Dermis microvascular lymphatic vessel endothelial cell (primary cell): ENCODE results near the gene MSRB3. TPM values are rescaled to one million over a fixed set of nuclear protein-coding genes. Genes with fewer than 3 reads are reported as not detected.
"Not testable (repeated sequence)": the region's sequence is repeated elsewhere in the genome, so short reads cannot be mapped to it uniquely, and the experiment has no call there.

Source experiments
- DNase-seq, 2 donors: peaks; one replicate each; pipeline versions ENCODE4 v3.0.0 to v3.0.0-alpha.2; 2010; ENCODE audit warnings: low read depth in 2 of 2
- total RNA-seq: library from RNA; depleted of rRNA; stranded (reverse); fragments of >200 nt; gene quantifications from 2 replicates; pipeline ENCODE4 v1.2.1, GENCODE V29; 2014

The MSRB3 gene
- total RNA-seq, 1 donor from 2014 or later: 44.7 TPM

DNA sequence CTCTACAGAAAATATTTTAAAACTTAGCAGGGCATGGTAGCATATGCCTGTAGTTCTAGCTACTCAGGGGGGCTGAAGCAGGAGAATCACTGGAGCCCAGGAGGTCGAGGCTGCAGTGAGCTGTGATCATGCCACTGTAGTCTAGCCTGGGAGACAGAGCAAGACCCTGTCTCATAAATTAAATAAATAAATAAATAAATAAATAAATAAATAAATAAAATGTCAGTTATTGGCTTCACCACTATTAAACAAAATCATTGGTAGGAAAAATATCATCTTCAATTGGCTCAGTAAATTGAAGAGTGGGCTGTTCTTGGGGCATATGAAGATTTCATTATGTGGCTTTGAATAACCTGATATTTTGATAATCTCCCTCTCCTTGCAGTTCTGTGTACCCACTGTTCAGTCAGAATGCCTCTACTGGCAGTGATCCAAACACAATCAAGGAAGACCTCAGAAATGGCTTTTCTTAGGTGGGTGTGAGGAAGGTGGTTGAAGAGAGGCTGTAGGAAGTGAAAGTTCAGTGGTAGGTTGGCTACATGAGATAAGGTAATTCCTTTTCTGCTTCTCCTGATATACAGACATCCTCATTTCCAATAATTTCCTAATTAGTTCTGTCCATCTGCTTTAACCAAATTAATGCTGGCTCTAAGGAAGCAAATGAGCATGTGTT is 175.8 kb downstream of the MSRB3 start:
- DNase-seq: no peak

DNA sequence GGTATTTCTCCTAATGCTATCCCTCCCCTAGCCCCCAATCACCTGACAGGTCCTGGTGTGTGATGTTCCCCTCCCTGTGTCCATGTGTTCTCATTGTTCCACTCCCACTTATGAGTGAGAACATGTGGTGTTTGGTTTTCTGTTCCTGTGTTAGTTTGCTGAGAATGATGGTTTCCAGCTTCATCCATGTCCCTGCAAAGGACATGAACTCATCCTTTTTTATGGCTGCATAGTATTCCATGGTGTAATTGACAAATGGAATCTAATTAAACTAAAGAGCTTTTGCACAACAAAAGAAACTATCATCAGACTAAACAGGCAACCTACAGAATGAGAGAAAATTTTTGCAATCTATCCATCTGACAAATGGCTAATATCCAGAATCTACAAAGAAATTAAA is 178.9 kb downstream of the MSRB3 start:
- DNase-seq: not testable (repeated sequence)

DNA sequence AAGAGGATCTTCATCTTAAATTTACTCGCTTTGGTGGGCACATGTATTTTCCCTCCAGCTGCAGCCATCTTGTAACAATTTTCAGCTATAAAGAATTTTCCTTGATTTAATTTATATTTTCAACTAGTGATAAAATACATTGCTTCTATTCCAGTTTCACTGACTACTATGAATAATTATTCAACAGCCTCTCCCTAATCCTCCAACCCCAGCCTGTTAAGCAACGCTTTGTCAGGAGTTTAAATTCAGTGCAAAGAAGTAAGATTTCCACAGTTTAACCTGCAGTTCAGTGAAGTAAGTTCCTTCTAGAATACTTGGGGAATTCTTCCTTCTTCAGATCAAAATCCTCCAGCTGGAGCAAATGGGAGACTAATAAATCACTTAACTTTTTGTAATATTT is 180.2 kb downstream of the MSRB3 start:
- no peak for DNase-seq

DNA sequence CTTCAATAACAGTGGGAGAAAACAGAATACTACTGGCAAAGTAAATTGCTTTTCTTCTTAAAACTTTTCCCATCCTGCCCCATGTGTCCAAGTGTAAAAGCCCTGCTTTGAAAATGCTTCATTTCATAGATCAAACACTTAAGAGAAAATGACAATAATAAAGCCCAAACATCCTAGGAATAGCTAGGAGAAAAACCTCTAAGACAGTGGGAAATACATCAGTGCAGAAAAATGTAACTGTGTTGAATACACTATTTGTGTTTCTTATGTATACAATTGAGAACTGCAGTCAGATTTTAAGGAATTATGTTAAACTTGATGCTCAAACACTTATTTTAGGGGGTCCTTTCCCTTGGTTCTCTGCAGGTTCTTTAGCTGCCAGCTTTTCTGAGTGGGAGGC is 181.1 kb downstream of the MSRB3 start:
- no peak for DNase-seq

DNA sequence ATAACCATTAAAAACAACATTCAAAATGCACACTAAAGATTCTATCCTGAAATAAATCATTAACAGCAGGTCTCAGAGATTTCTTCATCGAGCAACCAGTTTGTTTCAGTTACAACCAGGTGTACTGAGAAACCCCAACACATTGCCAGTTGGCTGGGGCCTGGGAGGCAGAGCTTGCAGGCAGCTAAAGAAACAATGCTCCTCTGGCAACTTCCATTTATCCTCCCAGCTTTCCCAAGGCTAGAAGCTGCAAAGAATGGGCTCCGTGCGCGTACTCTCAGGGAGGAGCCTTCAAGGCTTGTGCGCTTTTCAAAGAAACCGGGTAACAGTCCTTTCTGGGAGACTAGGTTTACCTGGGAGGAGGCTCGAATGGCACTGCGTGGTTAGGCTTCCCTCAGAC is 181.6 kb downstream of the MSRB3 start:
- no peak for DNase-seq

DNA sequence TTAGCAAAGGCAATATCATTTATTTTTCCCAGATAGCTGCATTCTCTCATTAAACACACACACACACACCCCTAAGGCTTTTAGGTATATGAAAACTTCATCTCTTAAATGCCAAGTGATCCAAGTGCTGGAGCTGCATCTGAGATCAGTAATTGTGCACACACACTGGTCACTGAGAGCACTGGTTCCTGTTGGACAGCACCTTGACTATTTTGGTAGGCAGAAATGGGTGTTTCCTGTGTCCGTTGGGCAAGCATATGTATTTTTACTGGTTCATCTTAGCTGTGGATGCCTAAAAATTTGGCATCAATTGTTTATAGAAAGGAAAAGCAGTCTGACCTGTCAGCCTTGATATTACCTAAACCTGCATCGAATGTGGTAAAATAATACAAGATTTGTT is 182.5 kb downstream of the MSRB3 start:
- no peak for DNase-seq

DNA sequence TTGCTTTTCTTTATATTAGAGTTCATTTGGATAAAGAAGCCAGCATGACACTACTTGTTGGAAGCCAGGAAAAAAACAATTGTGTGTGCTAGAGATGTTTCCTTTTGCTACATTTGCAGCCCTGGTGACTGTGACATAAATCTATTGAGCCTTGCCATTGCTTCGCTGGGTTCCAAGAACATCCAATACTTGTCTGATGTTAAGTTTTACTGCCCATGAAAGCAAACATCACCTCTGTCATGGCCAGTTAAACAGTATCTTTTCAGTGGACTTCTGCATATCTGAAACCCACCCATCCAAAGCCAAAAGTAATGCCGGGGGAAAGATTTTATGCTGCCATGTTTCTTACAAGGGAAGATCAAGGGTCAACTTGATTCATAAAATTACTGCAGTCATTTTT is 184.0 kb downstream of the MSRB3 start:
- no peak for DNase-seq

DNA sequence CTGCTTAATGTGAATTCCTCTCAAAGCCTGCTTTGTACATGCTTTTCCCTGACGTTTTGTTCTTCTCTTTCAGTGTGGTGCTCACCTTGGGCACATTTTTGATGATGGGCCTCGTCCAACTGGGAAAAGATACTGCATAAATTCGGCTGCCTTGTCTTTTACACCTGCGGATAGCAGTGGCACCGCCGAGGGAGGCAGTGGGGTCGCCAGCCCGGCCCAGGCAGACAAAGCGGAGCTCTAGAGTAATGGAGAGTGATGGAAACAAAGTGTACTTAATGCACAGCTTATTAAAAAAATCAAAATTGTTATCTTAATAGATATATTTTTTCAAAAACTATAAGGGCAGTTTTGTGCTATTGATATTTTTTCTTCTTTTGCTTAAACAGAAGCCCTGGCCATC is 184.6 kb downstream of the MSRB3 start:
- DNase-seq: no peak

DNA sequence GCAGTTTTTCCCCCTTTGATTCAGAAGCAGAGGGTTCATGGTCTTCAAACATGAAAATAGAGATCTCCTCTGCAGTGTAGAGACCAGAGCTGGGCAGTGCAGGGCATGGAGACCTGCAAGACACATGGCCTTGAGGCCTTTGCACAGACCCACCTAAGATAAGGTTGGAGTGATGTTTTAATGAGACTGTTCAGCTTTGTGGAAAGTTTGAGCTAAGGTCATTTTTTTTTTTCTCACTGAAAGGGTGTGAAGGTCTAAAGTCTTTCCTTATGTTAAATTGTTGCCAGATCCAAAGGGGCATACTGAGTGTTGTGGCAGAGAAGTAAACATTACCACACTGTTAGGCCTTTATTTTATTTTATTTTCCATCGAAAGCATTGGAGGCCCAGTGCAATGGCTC is 185.1 kb downstream of the MSRB3 start:
- DNase-seq: no peak

DNA sequence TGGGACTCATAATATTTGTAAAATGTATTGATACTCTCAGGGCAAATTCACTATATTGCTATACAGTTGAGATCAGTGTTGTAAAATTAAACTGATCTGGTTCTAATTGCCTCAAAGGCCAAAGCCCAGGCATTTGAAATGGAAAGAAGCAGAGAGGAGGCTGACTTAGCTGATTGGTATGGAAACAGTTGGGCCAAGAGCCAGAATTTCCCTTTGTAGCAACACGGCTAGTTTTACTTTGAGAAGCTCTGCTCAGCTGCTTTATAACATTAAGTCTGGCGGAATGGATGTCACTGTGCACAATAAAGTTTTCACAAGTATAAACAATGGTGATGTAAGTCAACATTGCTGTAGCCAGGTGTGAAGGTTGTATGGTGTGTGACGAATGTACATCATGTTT is 186.4 kb downstream of the MSRB3 start:
- DNase-seq: peak; percentile 14 to 15

DNA sequence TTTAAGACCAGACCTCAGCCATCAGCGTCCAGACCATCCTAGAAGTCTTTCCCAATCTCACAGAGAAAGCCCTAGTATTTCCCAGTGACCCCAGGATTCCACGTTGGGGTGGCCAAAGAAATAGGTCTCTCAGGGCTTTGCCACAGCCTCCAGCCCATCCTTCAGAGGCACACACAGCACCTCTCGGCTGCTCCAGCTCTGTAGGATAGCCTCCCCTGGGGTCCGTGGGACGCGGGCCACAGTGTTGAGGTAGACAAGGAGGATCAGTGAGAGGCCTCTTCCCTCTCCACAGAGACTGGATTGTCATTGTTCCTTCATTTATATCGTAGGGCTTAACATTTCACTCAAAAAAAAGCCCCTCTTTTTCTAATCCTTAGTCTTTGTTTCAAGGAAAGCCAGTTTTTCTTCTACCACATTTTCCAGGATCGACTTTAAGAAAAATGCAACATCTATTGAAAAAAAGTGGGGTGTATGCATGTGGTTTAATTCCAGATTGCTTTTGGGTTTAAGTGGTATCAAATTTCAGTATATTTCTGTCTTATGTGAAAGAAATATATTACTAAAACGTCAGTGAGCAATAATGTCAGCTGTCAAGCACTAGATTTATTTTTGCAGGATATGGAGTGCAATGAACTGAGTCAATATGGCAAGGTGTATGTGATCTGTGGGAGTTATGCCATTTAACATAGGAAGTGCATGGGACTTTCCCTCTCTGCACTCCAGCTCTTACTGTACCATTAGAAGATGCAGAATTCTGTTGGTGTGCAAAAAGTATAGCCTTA is 187.5 kb downstream of the MSRB3 start:
- DNase-seq: no peak

DNA sequence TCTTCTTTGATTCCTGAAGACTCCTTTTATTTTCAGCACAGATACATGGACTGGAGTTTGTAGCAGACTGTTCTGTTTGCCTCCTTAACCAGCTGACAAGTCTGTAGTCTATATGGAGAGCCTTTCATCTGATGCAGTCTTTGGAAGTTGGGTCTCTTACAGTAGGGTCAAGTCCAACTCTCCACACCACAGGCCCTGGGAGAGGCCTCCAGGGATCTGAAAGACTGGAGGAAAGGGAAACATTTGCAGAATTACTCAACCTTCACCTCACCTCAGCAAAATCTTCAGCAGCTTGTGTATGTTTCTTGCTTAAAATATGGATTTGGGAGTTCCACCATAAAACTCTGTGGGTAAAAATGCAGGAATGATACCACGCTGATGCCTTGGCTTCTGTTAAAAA is 188.4 kb downstream of the MSRB3 start:
- no peak for DNase-seq

DNA sequence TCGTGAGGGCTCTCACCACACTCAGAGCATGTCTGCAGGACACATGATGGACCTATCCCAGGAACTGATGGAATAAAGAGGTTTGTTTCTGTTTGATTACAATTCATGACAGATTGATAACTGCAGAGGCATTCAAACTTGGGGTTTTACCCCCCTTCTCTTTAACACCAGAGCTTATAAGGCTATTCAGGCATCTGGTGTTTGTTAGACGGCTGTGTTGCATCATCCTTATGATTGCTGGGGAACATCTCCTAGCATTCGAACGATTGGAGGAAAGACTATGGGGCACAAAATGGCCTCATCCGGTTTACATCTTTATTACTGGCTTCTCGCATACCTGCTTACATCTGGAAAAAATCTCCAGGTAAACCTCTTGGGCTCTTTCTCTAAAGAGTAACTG is 191.8 kb downstream of the MSRB3 start:
- DNase-seq: no peak

DNA sequence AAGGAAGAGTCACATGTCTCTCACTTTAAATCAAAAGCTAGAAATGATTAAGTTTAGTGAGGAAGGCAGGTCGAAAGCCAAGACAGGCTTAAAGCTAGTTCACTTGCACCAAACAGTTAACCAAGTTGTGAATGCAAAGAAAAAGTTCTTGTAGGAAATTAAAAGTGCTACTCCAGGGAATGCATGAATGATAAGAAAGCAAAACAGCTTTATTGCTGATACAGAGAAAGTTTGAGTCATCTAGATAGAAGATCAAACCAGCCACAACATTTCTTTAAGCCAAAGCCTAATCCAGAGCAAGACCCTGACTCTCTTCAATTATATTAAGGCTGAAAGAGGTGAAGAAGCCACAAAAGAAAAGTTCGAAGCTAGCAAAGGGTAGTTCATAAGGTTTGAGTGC is 193.6 kb downstream of the MSRB3 start:
- DNase-seq: no peak

DNA sequence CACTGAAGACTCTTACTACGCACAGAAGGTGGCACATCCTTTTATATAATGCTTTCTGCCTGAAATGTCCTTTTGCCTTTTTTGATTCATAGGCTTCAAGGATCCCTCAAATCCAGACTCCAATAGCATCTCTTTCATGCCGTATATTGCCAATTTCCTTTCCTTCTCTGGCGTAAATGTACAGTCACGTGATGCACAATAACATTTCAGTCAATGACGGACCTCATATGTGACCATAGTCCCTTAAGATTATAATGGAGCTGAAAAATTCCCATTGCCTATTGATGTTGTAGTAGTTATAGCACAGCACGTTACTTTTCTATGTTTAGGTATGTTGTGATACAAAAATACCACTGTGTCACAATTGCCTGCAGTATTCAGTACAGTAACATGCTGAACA is 196.3 kb downstream of the MSRB3 start:
- DNase-seq: no peak

DNA sequence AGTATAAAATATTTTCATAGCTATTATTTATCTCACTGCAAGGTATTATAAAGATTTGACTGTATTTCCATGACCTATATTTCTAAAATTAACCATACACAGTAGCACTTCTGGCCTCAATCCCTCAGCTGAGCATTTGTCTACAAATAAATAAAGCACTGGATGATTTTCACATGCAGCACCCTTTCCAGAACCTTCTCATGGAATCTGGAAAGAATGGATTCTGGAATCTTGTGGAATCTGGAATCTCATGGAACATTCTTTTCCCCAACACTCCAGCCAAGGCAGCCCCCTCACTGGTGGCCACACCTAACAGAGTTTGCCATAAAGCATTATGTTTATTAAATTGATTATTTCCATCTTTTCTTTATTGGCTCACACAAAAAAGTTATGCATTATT is 199.2 kb downstream of the MSRB3 start:
- no peak for DNase-seq

DNA sequence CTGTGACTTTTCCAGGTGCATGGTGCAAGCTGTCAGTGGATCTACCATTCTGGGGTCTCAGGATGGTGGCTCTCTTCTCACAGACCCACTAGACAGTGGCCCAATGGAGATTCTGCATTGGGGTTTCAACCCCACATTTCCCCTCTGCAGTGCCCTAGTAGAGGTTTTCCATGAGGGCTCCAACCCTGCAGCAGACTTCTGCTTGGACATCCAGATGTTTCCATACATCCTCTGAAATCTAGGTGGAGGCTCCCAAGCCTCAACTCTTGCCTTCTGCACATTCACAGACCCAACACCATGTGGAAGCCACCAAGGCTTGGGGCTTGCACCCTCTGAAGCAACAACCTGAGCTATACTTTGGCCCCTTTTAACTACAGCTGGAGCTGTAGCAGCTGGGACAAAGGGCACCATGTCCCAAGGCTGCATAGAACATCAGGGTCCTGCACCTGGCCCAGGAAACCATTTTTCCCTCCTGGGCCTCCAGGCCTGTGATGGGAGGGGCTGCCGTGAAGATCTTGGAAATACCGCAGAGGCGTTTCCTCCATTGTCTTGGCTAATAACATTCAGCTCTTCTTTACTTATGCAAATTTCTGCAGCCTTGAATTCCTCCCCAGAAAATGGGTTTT is 205.5 kb downstream of the MSRB3 start:
- not testable (repeated sequence) for DNase-seq

DNA sequence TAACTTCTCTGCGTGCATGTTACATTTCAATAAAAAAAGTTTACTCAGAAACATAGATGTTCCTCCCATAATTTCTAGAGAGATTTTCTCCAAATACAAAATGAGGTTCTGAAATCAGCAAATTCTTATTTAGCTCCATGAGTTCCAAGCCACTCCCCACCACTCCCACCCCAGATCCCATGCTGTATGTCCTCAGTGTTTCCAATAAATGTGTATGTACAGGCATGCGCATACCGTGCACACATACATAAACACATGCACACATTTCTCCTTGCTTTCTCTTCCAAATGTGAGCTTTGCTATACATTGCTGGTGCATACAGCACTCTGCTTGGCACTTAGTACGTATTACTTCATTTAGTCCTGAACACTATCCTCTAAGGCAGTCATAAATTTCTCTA is 209.7 kb downstream of the MSRB3 start:
- no peak for DNase-seq

DNA sequence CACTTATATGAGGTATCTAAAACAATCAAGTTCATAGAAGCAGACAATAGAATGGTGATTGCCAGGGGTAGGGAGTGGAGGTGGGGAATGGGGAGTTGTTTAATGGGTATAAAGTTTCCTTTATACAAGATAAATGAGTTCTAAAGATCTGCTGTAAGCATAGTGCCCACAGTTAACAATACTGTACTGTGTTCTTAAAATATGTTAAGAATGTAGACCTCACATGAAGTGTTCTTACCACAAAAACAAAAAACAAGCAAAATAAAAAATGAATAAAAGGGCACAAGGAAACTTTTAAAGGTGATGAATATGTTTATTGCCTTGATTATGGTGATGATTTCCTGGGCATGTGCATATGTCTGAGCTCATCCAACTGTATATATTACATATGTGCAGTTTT is 211.8 kb downstream of the MSRB3 start:
- DNase-seq: no peak

DNA sequence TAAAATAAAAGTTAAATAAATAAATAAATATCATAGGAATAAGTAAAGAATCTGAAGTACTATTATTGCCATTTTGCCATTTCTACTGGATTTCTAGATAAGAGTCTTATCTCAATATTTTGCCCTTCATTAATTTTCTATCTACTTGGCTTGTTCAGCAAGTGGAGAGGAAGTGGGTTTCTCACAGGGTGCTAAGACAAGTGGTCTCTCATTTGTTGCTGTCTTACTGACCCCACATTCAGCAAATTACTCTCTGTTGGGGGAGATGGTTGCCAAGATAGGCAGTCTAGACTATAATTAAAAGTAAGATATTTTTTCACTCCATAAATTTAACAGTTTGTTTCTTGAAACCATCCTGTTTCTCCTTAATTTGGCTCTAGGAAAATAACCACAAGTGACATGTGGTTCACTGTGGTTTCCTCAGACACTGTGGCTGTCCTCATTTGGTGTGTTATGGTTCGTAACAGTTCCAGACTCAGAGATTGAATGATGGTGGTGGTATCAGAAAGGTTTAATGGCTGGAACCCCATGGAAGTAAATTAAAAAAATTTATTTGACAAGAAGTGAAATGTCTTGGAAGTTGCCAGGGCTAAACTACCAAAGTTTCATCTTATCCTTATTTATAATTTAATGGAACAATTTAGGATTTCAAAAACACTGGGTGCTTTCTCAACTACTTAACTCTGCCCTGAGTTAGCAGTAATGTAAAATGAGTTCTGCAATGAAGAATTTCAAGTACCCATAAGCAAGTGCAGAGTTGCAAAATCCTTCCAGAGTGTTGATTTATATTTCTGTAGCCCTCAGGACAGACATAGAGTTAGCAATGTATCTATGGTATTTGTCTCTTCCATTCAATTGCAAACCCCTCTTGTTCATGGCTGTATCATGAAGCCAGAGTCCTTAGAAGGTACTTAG is 214.8 kb downstream of the MSRB3 start:
- no peak for DNase-seq

DNA sequence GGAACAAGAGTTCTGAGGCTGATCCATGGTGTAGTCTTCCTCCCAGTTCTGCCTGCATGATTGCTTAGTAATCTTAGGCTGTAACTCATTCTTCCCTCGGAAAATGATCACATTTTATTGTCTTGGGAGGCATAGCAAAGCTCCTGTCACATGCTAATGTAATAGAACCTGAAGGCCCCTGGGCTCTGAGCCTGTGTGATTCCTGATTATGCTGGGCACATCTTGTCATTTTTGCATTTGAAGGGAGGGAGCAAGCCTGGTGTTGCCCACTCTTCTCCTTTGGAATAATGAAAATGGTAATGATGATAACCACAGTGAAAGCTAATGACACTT is 215.4 kb downstream of the MSRB3 start:
- no peak for DNase-seq

DNA sequence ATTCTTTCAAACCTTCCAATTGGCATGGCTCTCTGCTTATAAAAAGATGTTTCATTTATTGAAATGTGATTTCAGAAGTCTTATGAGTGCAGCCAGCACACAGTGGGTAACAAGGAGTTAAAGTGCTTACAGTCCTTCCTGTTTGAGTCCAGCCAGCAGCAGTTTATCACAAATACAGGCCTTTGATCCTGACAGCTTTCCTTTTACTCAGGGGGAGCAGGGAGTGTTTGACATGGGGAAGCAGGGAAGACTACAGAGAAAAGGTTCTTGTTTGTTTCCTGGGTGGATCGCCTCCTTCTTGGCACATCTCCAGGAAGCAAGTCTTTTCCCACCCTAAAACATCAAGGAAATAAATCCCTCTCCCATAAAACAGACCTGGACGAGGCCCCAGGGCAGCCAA is 216.1 kb downstream of the MSRB3 start:
- DNase-seq: no peak
